Retinal pigment epithelial cell (primary cell): Measurements from ENCODE around the gene BIN1.

Source experiments
- DNase-seq: peaks from one replicate; pipeline ENCODE4 v3.0.0-alpha.2; 2010; ENCODE audit warnings: low read depth
- H3K4me3 ChIP-seq: 2 replicates; pipeline ENCODE4 v1.5.1; 2011; ENCODE audit warnings: mild to moderate bottlenecking, low read length, control low read depth, moderate library complexity
- TF ChIP-seq, protein P1 (sequence below): conservative IDR thresholded peaks from 2 replicates; pipeline ENCODE4 v1.5.1; 2011; ENCODE audit warnings: low read depth, low read length, control low read depth, inconsistent platforms

The BIN1 gene

GRCh38 chr2:127049927-127050802 lies 56.8 kb downstream of the BIN1 start:
- H3K4me3 ChIP-seq = no peak overlapping the region
- TF ChIP-seq, protein P1, sequence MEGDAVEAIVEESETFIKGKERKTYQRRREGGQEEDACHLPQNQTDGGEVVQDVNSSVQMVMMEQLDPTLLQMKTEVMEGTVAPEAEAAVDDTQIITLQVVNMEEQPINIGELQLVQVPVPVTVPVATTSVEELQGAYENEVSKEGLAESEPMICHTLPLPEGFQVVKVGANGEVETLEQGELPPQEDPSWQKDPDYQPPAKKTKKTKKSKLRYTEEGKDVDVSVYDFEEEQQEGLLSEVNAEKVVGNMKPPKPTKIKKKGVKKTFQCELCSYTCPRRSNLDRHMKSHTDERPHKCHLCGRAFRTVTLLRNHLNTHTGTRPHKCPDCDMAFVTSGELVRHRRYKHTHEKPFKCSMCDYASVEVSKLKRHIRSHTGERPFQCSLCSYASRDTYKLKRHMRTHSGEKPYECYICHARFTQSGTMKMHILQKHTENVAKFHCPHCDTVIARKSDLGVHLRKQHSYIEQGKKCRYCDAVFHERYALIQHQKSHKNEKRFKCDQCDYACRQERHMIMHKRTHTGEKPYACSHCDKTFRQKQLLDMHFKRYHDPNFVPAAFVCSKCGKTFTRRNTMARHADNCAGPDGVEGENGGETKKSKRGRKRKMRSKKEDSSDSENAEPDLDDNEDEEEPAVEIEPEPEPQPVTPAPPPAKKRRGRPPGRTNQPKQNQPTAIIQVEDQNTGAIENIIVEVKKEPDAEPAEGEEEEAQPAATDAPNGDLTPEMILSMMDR = peak; percentile 81
- DNase-seq = no peak

- TF ChIP-seq, protein P1 = no peak
- no peak for DNase-seq
- H3K4me3 ChIP-seq = no peak overlapping the region
Measured at GRCh38 chr2:127048969-127049897, 57.7 kb downstream of the BIN1 start.

- TF ChIP-seq, protein P1 = no peak
- no peak overlapping the region for H3K4me3 ChIP-seq
- DNase-seq = no peak
Measured at GRCh38 chr2:127048618-127048935, 58.4 kb downstream of the BIN1 start.

GRCh38 chr2:127047716-127048617 lies 59.0 kb downstream of the BIN1 start:
- no peak for DNase-seq
- TF ChIP-seq, protein P1 = no peak
- H3K4me3 ChIP-seq = no peak overlapping the region

DNA sequence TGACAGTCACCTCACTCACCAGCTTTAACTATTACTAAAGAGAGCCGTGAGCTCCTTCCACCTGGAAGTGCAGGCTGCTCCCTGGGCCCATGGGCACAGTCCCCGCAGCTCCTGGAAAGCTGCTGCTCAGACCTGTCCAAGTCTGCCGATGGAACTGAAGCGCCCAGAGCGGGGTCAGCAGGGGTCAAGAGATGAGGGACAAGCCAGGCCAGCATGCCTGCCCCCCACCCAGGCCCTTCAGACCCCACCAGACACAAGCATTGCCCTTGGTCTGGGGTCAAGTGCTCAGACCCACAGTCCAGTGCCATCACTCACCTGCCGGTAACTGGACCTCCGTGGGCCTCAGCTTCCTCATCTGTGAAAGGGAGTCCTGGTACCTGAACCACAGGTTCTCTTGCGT lies 59.9 kb downstream of the BIN1 start:
- TF ChIP-seq, protein P1 = no peak
- DNase-seq = no peak

DNA sequence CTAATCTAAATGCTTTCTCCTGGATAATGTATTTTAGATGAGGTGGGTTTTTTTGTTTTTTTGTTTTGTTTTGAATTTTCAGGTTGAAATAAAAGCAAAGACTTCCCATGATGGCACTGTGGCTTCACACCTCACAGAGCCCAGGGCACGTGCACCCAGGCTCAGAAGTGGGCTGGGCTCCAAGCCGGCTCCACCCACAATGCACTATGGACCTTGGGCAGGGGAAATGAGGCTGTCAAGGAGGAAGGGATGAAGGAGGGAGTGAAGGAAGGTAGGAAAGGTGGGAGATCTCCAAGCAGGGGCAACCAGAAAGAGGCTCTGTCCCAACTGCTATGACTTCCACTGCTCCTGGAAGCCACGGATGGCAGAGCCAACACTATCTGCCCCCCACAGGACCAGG lies 60.4 kb downstream of the BIN1 start:
- TF ChIP-seq, protein P1 = no peak
- no peak for DNase-seq
- H3K4me3 ChIP-seq = no peak overlapping the region

More for the DNA sequence above, 59.9 kb downstream of the BIN1 start:
- no peak overlapping the region for H3K4me3 ChIP-seq
